ENCODE results near the gene USO1.
A peak's percentile ranks its signal among the peaks of the same experiment; 100 is the strongest.
"Not testable (repeated sequence)": the region's sequence is repeated elsewhere in the genome, so short reads cannot be mapped to it uniquely, and the experiment has no call there.

USO1 gene

GRCh38 chr4:75845992-75846391 lies 121.6 kb downstream of the USO1 start:
- DNase-seq: no peak

DNA sequence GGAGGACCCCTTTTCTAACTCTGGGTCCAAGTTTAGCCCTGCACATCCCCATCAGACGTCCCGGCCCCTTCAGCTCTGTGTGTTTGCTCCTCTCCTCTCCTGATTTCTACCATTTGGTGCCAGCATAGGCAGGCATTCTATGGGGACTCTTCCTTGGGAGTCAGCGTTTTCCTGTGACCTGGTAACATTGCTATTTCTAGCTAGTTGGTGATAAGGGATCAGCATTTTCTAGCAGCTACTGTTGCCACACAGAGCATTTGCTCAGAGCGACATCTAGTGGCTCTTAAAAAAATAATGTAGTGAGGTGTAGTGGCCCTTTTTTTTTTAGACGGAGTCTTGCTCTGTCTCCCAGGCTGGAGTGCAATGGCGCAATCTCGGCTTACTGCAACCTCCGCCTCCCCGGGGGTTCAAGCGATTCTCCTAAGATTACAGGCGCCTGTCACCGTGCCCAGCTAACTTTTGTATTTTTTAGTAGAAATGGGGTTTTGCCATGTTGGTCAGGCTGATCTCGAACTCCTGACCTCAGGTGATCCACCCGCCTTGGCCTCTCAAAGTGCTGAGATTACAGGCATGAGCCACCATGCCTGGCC lies 123.9 kb downstream of the USO1 start:
- DNase-seq: not testable (repeated sequence)

DNA sequence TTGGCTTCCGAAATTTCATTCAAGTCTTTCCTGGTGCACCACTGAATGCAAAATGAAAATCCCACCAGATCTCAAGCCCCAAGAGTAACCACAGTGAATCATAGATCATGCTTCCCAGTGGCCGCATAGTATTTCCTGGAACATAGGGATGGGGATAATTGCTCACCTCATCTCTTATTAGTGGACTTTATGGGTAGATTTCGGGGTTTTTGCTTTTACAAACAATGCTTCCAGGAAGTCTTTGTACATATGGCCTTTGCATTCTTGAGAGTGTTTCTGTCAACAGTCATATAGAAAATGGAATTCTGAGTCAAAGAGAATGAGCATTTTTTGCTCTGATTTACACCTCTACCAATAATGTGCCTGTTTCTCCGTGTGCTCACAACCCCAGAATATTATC lies 124.5 kb downstream of the USO1 start:
- peak; percentile 6 for DNase-seq

DNA sequence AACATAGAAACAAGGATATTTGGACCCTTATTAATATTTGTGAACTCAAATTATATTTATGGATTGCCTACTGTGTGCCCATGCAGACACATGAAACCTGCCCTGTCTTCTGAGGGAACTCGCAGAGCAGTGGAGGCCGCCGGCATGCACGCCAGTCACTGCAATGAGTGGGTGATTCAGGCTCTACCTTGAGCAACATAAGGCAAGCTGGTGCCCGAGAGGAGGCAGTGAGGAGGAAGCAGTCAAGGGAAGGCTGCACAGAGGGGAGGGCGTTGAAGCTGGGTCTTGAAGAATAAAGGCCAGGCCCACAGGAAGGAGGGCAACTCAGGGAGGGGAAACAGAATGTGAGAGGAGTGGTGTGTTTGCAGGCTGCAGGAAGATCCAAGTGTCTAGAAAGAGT lies 125.1 kb downstream of the USO1 start:
- no peak for DNase-seq

DNA sequence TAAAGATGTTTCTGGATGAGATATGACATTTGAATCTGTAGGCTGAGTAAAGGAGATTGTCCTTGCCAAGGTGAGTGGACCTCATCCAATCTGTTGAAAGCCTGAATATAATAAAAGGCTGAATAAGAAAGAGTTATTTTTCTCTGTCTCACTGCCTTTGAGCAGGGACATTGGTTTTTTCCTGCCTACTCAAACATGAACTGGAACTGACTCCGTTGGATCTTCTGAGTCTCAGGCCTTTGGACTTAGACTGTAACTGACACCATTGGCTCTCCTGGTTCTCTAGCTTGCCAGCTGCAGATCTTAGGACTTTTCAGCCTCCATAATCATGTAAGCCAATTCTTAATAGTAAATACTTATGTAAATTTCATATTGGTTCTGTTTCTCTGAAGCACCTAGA lies 134.3 kb downstream of the USO1 start:
- DNase-seq: no peak

DNA sequence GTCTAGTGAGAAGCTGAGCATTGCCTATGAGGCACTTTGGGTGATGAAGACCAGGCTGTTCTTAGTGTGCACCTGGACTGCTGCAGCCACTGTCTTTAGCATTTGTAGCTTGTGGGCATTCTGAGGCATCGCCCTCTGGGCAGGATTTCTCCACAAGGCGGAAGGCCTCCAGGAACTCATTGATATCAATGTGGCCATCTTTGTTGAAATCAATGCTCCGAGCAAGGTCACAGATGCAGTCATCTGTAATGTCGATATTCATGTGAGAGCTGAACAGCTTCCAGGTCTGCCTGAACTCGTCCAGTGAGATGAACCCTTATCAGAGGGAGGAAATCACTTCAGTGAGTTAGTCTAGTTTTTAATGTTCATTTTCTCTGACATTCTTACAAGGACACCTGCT lies 136.2 kb downstream of the USO1 start:
- DNase-seq: no peak

All from GOT3 (cell line).